ENCODE data around the gene TOR2A.

GRCh38 chr9:127734247-127734746 is 797 bp downstream of the TOR2A start:
- TF ChIP-seq, protein P1, sequence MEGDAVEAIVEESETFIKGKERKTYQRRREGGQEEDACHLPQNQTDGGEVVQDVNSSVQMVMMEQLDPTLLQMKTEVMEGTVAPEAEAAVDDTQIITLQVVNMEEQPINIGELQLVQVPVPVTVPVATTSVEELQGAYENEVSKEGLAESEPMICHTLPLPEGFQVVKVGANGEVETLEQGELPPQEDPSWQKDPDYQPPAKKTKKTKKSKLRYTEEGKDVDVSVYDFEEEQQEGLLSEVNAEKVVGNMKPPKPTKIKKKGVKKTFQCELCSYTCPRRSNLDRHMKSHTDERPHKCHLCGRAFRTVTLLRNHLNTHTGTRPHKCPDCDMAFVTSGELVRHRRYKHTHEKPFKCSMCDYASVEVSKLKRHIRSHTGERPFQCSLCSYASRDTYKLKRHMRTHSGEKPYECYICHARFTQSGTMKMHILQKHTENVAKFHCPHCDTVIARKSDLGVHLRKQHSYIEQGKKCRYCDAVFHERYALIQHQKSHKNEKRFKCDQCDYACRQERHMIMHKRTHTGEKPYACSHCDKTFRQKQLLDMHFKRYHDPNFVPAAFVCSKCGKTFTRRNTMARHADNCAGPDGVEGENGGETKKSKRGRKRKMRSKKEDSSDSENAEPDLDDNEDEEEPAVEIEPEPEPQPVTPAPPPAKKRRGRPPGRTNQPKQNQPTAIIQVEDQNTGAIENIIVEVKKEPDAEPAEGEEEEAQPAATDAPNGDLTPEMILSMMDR (conservative IDR thresholded peaks at IDR 0.05; ENCODE audit: low read length): no peak
- no peak for TF ChIP-seq EZH2phosphoT487 (IDR thresholded peaks at IDR 0.05; ENCODE audit: borderline replicate concordance)

All from Loucy (cell line).